Upper lobe of left lung (tissue), 6 donors: ENCODE data around the gene TMEM221. TPM values are rescaled to one million over a fixed set of nuclear protein-coding genes. Genes with fewer than 3 reads are reported as not detected.

Experiments
- ATAC-seq, 2 donors: fragments of 200-7000 bp; cut with Tn5 transposase; one replicate each; pipeline ENCODE4 v1.9.1; 2022; ENCODE audit warnings: mild to moderate bottlenecking in 2 of 2, moderate library complexity in 2 of 2; ENCODE audit not compliant: low FRiP score in 2 of 2
- DNase-seq, 2 donors: peaks; one replicate each; pipeline ENCODE4 v3.0.0-alpha.2; 2019 to 2020
- H3K27ac ChIP-seq, 4 donors: fragments of 200-600 bp; sonication (generic); one replicate each; pipeline ENCODE4 v1.5.1; 2016 to 2019
- H3K27me3 ChIP-seq, 4 donors: fragments of 200-600 bp; sonication (generic); one replicate each; pipeline ENCODE4 v1.5.1; 2017 to 2019
- H3K36me3 ChIP-seq, 4 donors: fragments of 200-600 bp; sonication (generic); one replicate each; pipeline ENCODE4 v1.5.1; 2016 to 2019
- H3K4me1 ChIP-seq, 4 donors: fragments of 200-600 bp; sonication (generic); one replicate each; pipeline ENCODE4 v1.5.1; 2018 to 2019
- H3K4me3 ChIP-seq, 4 donors: fragments of 200-600 bp; sonication (generic); one replicate each; pipeline ENCODE4 v1.5.1; 2017 to 2019; ENCODE audit warnings: mild to moderate bottlenecking in 2 of 4, moderate library complexity in 1 of 4
- H3K9me3 ChIP-seq, 4 donors: fragments of 200-600 bp; sonication (generic); one replicate each; pipeline ENCODE4 v1.5.1; 2018 to 2019
- CTCF ChIP-seq, 6 experiments: fragments of 450-650 bp in 4 of 6; fragments of 200-600 bp in 2 of 6; sonication (generic) in 2 of 6; IDR thresholded peaks; one replicate each; pipeline ENCODE4 v1.5.1; 2016 to 2019; ENCODE audit warnings: antibody characterized with exemption in 6 of 6
- EP300 ChIP-seq, 4 donors: sonication (generic); formaldehyde crosslinking; IDR thresholded peaks; one replicate each; pipeline ENCODE4 v1.5.1; 2017; ENCODE audit warnings: antibody characterized with exemption in 4 of 4, control low read depth in 2 of 4
- POLR2A ChIP-seq, 4 donors: fragments of 450-650 bp; IDR thresholded peaks; one replicate each; pipeline ENCODE4 v1.5.1; 2016 to 2017; ENCODE audit warnings: antibody characterized with exemption in 4 of 4, mild to moderate bottlenecking in 2 of 4
- POLR2AphosphoS5 ChIP-seq, 2 donors: sonication (generic); formaldehyde crosslinking; IDR thresholded peaks; one replicate each; pipeline ENCODE4 v1.5.1; 2017; ENCODE audit warnings: antibody characterized with exemption in 2 of 2
- WGBS, 2 donors: methylation state at CpG; one replicate each; pipeline ENCODE4 v1.1.5; 2017 to 2018; 5-methylcytosine and 5-hydroxymethylcytosine counted together
- total RNA-seq, 6 donors: library from RNA; depleted of rRNA in 4 of 6; stranded (reverse); fragments of >200 nt in 4 of 6; gene quantifications; one replicate each; pipeline versions ENCODE4 v1.1.0 to v1.2.1, GENCODE V29; 2016 to 2021
- donor health status: DM: no; HTN: no; CAD: no; lungs with moderate emphysema.
- donor health status: DM: no; HTN: yes; CAD: no; lungs with severe emphysema.

Gene TMEM221
- total RNA-seq, 6 donors from 2014 or later = 0.14 TPM; not detected in 5

DNA sequence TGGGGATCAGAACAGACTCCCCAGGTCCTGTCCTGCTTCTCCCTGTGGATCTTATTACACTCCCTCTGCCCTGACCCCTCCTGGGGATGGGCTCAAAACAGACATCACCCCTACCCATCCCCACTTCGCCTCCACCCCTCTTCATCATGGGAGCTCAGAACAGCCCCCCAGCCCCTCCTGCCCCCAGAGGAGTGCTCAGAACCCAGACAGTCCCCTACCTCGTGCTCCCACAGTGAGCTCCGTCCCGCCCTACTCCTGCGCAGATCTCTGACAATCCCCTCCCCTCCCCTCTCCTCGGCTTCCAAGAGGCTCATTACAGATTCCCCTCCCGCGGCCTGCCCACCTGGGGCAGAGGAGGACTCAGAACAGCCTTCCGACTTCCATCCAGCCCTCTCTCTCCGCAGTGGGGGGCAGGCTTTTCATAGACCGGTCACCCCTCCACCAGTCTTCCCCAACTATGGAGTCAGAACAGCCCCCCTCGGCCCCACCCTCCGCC, 6.2 kb upstream of the TMEM221 start:
- Histone ChIP-seq H3K27ac (no peak overlapping the region), H3K4me1 (peaks cover 5 to 20% (median 8%) of the 10 kb centered on the region in 4 donors), H3K9me3 (no peaks in the 10 kb centered on the region), H3K27me3 (peaks cover 3 to 31% (median 16%) of the 10 kb centered on the region in 4 donors), H3K4me3 (no peak overlapping the region), H3K36me3 (no peaks in the 10 kb centered on the region)
- TF ChIP-seq POLR2A (IDR thresholded peaks at IDR 0.05) = no peak
- TF ChIP-seq CTCF (IDR thresholded peaks at IDR 0.05) = no peak
- TF ChIP-seq EP300 (IDR thresholded peaks at IDR 0.05) = no peak
- 2 to 23% methylated on average over 7 to 8 of the region's 13 CpGs for WGBS, 2 donors
- no peak for DNase-seq
- no peak for ATAC-seq

GRCh38 chr19:17451820-17452219, 3.4 kb upstream of the TMEM221 start:
- DNase-seq (no peak), ATAC-seq (no peak)
- H3K36me3 ChIP-seq = no peaks in the 10 kb centered on the region
- no peak overlapping the region for H3K4me3 ChIP-seq
- 88 to 97% methylated on average over 4 of the region's 4 CpGs for WGBS, 2 donors
- peaks cover 3 to 38% (median 19%) of the 10 kb centered on the region in 4 donors for H3K27me3 ChIP-seq
- peaks cover 12 to 33% (median 15%) of the 10 kb centered on the region in 4 donors for H3K4me1 ChIP-seq
- no peaks in the 10 kb centered on the region for H3K9me3 ChIP-seq
- TF ChIP-seq POLR2A (IDR thresholded peaks at IDR 0.05) (no peak), POLR2AphosphoS5 (IDR thresholded peaks at IDR 0.05) (no peak), EP300 (IDR thresholded peaks at IDR 0.05) (no peak), CTCF (IDR thresholded peaks at IDR 0.05) (no peak)
- H3K27ac ChIP-seq = no peak overlapping the region

GRCh38 chr19:17450264-17451075, 2.0 kb upstream of the TMEM221 start:
- TF ChIP-seq EP300 (IDR thresholded peaks at IDR 0.05) = no peak
- no peak for TF ChIP-seq POLR2A (IDR thresholded peaks at IDR 0.05)
- no peak for TF ChIP-seq POLR2AphosphoS5 (IDR thresholded peaks at IDR 0.05)
- TF ChIP-seq CTCF (IDR thresholded peaks at IDR 0.05) = no peak
- Histone ChIP-seq H3K36me3 (no peaks in the 10 kb centered on the region), H3K9me3 (no peaks in the 10 kb centered on the region), H3K4me1 (peaks cover 8 to 26% (median 11%) of the 10 kb centered on the region in 4 donors), H3K27me3 (peaks cover 2 to 26% (median 12%) of the 10 kb centered on the region in 4 donors), H3K4me3 (no peak overlapping the region), H3K27ac (no peak overlapping the region)
- DNase-seq (no peak), ATAC-seq (no peak)
- WGBS, 2 donors = 53 to 56% methylated on average over 8 of the region's 8 CpGs

DNA sequence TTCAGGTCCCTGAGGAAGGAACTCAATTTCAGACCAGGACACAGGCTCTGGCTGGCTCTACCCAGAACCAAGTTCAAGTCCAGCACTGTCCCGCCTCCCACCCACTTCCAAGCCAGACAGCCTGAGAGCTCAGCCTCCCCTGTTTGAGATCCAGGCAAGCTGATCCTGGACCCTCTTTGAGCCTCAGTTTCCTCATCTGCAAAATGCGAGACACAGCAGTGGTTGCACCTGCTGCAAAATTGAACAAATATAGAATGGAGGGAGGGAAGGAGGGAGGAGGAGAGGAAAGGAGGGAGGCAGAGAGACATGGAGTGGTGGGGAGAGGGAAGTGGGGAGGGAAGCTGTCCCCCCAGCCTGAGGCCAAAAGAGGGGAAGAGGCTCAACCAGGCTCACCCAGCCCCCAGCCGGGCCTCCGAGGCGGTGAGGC, 751 bp downstream of the TMEM221 start:
- TF ChIP-seq EP300 (IDR thresholded peaks at IDR 0.05) (no peak), POLR2AphosphoS5 (IDR thresholded peaks at IDR 0.05) (no peak), POLR2A (IDR thresholded peaks at IDR 0.05) (no peak), CTCF (IDR thresholded peaks at IDR 0.05) (no peak)
- 37% methylated on average over 5 of the region's 5 CpGs for WGBS, 2 donors
- no peaks in the 10 kb centered on the region for H3K9me3 ChIP-seq
- no peaks in the 10 kb centered on the region for H3K36me3 ChIP-seq
- DNase-seq (no peak), ATAC-seq (peak in 1 of 2 donors; percentile 6)
- peaks cover 6 to 13% (median 8%) of the 10 kb centered on the region in 4 donors for H3K4me1 ChIP-seq
- H3K4me3 ChIP-seq = peak overlapping the region in 3 of 4 donors; percentile 36 to 55 (median 54)
- no peak overlapping the region for H3K27ac ChIP-seq
- H3K27me3 ChIP-seq = peaks cover 0 to 7% (median 3%) of the 10 kb centered on the region in 4 donors
